AG09309 (cell line): ENCODE measurements around the gene LGR5.

ENCODE experiments used
- DNase-seq: peaks from one replicate; pipeline ENCODE4 v3.0.0-alpha.2; 2010; ENCODE audit warnings: low read depth
- H3K4me3 ChIP-seq: 2 replicates; pipeline ENCODE4 v1.5.1; 2011; ENCODE audit warnings: mild to moderate bottlenecking, low read depth, low read length, moderate library complexity; ENCODE audit not compliant: control insufficient read depth
- TF ChIP-seq, protein P1 (sequence below): IDR thresholded peaks from 2 replicates; pipeline ENCODE4 v1.5.1; 2011; ENCODE audit warnings: mild to moderate bottlenecking, low read depth, low read length, inconsistent platforms; ENCODE audit not compliant: insufficient read depth, control insufficient read depth; ENCODE audit errors: missing control alignments

The LGR5 gene

GRCh38 chr12:71605039-71605438 lies 165.4 kb downstream of the LGR5 start:
- H3K4me3 ChIP-seq, result no peak overlapping the region
- TF ChIP-seq, protein P1, sequence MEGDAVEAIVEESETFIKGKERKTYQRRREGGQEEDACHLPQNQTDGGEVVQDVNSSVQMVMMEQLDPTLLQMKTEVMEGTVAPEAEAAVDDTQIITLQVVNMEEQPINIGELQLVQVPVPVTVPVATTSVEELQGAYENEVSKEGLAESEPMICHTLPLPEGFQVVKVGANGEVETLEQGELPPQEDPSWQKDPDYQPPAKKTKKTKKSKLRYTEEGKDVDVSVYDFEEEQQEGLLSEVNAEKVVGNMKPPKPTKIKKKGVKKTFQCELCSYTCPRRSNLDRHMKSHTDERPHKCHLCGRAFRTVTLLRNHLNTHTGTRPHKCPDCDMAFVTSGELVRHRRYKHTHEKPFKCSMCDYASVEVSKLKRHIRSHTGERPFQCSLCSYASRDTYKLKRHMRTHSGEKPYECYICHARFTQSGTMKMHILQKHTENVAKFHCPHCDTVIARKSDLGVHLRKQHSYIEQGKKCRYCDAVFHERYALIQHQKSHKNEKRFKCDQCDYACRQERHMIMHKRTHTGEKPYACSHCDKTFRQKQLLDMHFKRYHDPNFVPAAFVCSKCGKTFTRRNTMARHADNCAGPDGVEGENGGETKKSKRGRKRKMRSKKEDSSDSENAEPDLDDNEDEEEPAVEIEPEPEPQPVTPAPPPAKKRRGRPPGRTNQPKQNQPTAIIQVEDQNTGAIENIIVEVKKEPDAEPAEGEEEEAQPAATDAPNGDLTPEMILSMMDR, result no peak
- DNase-seq, result no peak

DNA sequence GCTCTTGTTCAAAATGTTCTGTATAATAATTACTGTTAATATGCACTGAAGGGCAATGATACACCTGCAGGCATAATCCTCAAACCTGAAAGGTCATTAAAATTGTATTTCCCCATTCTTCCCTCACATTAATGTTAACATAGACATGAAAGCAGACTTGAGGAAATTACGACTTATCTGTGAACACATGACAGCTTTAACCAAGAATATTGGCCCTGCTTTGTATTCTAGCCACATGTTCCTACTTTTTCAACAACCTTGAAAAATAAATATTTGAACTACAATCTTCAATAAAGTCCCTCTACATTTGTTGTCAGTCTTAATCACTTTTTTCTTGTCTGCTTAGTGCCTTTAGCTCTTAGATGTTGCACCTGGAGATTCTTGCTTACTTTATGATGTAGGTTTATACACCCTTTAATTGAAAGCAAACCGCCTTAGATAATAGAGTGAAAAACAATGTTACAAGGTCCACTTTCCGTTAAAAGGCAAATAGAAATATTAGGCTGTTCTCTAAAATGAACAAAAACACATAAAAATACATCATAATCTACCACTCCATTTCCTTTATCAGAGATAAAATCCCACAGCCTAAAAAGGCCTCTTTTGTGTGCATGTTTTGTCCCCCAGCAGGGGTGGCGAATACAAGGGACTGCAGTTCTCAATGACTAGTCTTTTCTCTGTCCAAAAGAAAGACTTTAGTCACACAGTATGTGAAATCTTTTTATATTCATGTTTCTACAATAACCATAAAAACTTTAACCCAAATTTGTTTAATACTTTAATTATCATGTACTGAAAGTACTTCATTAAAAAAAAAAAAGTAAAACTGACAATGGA lies 168.1 kb downstream of the LGR5 start:
- TF ChIP-seq, protein P1, result no peak
- no peak overlapping the region for H3K4me3 ChIP-seq
- no peak for DNase-seq

DNA sequence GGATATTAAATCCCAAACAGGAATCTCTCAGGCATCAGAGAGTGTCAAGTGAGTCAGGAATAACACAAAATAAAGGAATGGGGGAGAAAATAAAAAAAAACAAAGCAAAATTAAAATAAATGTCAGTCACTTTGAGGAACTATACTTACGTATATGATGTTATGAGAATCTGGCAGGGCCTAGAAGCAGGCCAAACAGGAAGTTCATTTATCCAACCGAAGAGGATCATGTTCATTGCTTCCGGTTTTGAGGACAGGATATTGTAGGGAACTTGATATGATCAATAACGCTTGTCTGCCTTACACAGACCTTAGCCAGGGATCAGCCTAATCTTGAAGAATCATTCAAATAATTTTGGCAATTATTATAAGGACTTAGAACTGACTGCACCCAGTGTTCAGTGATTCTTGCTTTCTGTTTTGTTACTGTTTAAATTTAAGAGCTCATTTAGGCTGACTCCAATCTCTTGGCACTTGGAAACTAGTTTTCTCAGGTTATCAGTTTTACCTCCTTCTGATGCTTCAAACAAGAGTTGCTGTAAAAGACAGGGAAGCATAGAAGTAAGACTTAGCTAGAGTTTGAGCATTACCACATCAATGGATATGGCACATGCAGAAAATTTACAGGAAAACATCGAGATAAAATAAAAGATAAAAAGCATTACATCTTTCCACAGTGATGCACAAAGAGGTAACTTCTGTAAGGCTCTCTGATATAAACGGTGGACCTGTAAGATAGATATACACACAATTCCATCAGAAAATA lies 170.6 kb downstream of the LGR5 start:
- no peak overlapping the region for H3K4me3 ChIP-seq
- DNase-seq, result no peak
- TF ChIP-seq, protein P1, result no peak

DNA sequence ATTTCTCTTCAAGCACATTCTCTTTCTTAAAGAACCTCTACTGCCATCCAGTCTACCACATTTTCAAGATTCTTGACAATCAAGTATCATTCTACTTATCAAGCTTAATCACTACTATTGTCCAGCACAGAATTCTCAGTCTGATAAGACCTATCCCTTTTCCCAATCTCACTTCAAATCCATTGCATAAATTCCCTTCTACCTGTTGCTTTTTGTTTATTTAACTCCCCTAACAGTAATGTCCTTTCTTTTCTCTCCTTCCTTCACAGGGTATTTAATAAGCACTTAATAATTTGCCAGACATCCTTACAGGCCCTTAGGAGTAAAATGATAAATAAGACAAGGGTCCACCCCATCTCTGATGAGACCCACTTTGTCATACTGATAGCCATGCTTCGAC lies 182.3 kb downstream of the LGR5 start:
- H3K4me3 ChIP-seq, result no peak overlapping the region
- TF ChIP-seq, protein P1, result no peak
- no peak for DNase-seq

- no peak overlapping the region for H3K4me3 ChIP-seq
- TF ChIP-seq, protein P1, result no peak
- no peak for DNase-seq
Observed at GRCh38 chr12:71625476-71625875, 185.9 kb downstream of the LGR5 start.

- no peak for DNase-seq
- H3K4me3 ChIP-seq, result no peak overlapping the region
- TF ChIP-seq, protein P1, result no peak
Observed at GRCh38 chr12:71626098-71626497, 186.5 kb downstream of the LGR5 start.
